Hepatocyte (in vitro differentiated cells): ENCODE data around the gene RAB3D. TPM values are rescaled to one million over a fixed set of nuclear protein-coding genes. Genes with fewer than 3 reads are reported as not detected.

Source experiments
- DNase-seq: peaks from one replicate; pipeline ENCODE4 v3.0.0-alpha.2; 2016; ENCODE audit warnings: low spot score
- H2AFZ ChIP-seq: fragments of 200-600 bp; sonication (generic); 2 replicates; pipeline ENCODE4 v1.6.0; 2016; ENCODE audit warnings: antibody characterized with exemption, mild to moderate bottlenecking
- H3K27ac ChIP-seq: fragments of 200-600 bp; sonication (generic); 2 replicates; pipeline ENCODE4 v1.5.1; 2016; ENCODE audit warnings: mild to moderate bottlenecking
- H3K27me3 ChIP-seq: fragments of 200-600 bp; sonication (generic); 2 replicates; pipeline ENCODE4 v1.6.1; 2016
- H3K36me3 ChIP-seq: fragments of 200-600 bp; sonication (generic); replicated peaks from 2 replicates; pipeline ENCODE4 v1.5.1; 2016; ENCODE audit warnings: low read depth; ENCODE audit not compliant: insufficient read depth
- H3K4me1 ChIP-seq: fragments of 200-600 bp; sonication (generic); 2 replicates; pipeline ENCODE4 v1.5.1; 2016; ENCODE audit warnings: mild to moderate bottlenecking, moderate library complexity; ENCODE audit not compliant: insufficient read depth
- H3K4me2 ChIP-seq: fragments of 200-600 bp; sonication (generic); 2 replicates; pipeline ENCODE4 v1.6.0; 2016
- H3K4me3 ChIP-seq: fragments of 200-600 bp; sonication (generic); 2 replicates; pipeline ENCODE4 v1.5.1; 2016; ENCODE audit warnings: mild to moderate bottlenecking
- H3K79me2 ChIP-seq: fragments of 200-600 bp; sonication (generic); 2 replicates; pipeline ENCODE4 v1.6.0; 2017; ENCODE audit warnings: mild to moderate bottlenecking
- H3K9me2 ChIP-seq: fragments of 200-600 bp; sonication (generic); replicated peaks from 2 replicates; pipeline ENCODE4 v1.6.0; 2017; ENCODE audit warnings: mild to moderate bottlenecking; ENCODE audit not compliant: insufficient read depth
- H3K9me3 ChIP-seq: fragments of 200-600 bp; sonication (generic); 2 replicates; pipeline ENCODE4 v1.5.1; 2016; ENCODE audit warnings: low read depth, mild to moderate bottlenecking
- H4K20me1 ChIP-seq: fragments of 200-600 bp; sonication (generic); 2 replicates; pipeline ENCODE4 v1.6.0; 2016; ENCODE audit warnings: mild to moderate bottlenecking; ENCODE audit not compliant: insufficient read depth, poor library complexity, severe bottlenecking
- CTCF ChIP-seq: fragments of 200-600 bp; sonication (generic); IDR thresholded peaks from 2 replicates; pipeline ENCODE4 v1.5.1; 2016; ENCODE audit warnings: antibody characterized with exemption, mild to moderate bottlenecking; ENCODE audit not compliant: poor library complexity
- EZH2 ChIP-seq: fragments of 200-600 bp; sonication (generic); IDR thresholded peaks from 2 replicates; pipeline ENCODE4 v1.6.1; 2016; ENCODE audit warnings: antibody characterized with exemption, mild to moderate bottlenecking, borderline replicate concordance
- EZH2phosphoT487 ChIP-seq: fragments of 200-600 bp; sonication (generic); IDR thresholded peaks from one replicate; pipeline ENCODE4 v1.6.1; 2018; ENCODE audit warnings: antibody characterized with exemption, mild to moderate bottlenecking, low read depth, moderate library complexity; ENCODE audit not compliant: unreplicated experiment, severe bottlenecking
- whole genome bisulfite sequencing: methylation state at CpG from one replicate; pipeline ENCODE4 v1.1.6; 2016; ENCODE audit warnings: low lambda C conversion rate; ENCODE audit errors: missing lambda C conversion rate; 5-methylcytosine and 5-hydroxymethylcytosine counted together
- polyA plus RNA-seq: library from polyadenylated mRNA; unstranded; fragments of >200 nt; fragmentation: Nextera tagmentation; extraction: Ambion mirVana; gene quantifications from 2 replicates; pipeline ENCODE4 v1.2.1, GENCODE V29; 2016
- total RNA-seq: library from RNA; depleted of rRNA; stranded (reverse); fragments of >200 nt; gene quantifications from 2 replicates; pipeline ENCODE4 v1.2.3, GENCODE V29; 2014

The RAB3D gene
- total and polyA plus RNA-seq, 2 experiments from 2014 or later: 32.6 to 63.7 TPM

GRCh38 chr19:11291415-11291814 lies 48.0 kb downstream of the RAB3D start:
- TF ChIP-seq EZH2: no peak
- TF ChIP-seq EZH2phosphoT487: no peak
- no peak for TF ChIP-seq CTCF
- Histone ChIP-seq H3K4me2 (no peak overlapping the region), H3K9me3 (no peaks in the 10 kb centered on the region), H3K27me3 (no peaks in the 10 kb centered on the region), H3K27ac (no peak overlapping the region), H3K79me2 (no peaks in the 10 kb centered on the region), H2AFZ (no peak overlapping the region), H3K4me1 (no peaks in the 10 kb centered on the region), H3K9me2 (no peaks in the 10 kb centered on the region), H3K36me3 (no peaks in the 10 kb centered on the region), H3K4me3 (no peak overlapping the region), H4K20me1 (no peaks in the 10 kb centered on the region)
- 96% methylated on average over 7 of the region's 7 CpGs for whole genome bisulfite sequencing
- DNase-seq: no peak

GRCh38 chr19:11290256-11290655 lies 49.2 kb downstream of the RAB3D start:
- Histone ChIP-seq H3K36me3 (no peaks in the 10 kb centered on the region), H3K4me3 (no peak overlapping the region), H4K20me1 (no peaks in the 10 kb centered on the region), H2AFZ (no peak overlapping the region), H3K4me1 (no peaks in the 10 kb centered on the region), H3K27me3 (no peaks in the 10 kb centered on the region), H3K9me3 (no peaks in the 10 kb centered on the region), H3K79me2 (no peaks in the 10 kb centered on the region), H3K27ac (no peak overlapping the region), H3K4me2 (no peak overlapping the region), H3K9me2 (no peaks in the 10 kb centered on the region)
- no peak for TF ChIP-seq EZH2
- TF ChIP-seq EZH2phosphoT487: no peak
- no peak for TF ChIP-seq CTCF
- no peak for DNase-seq
- 67% methylated on average over 4 of the region's 4 CpGs for WGBS

- Histone ChIP-seq H3K9me3 (no peaks in the 10 kb centered on the region), H3K27ac (no peak overlapping the region), H4K20me1 (no peaks in the 10 kb centered on the region), H3K36me3 (no peaks in the 10 kb centered on the region), H3K9me2 (no peaks in the 10 kb centered on the region), H3K79me2 (no peaks in the 10 kb centered on the region), H3K4me1 (no peaks in the 10 kb centered on the region), H3K4me2 (no peak overlapping the region), H3K27me3 (no peaks in the 10 kb centered on the region), H2AFZ (no peak overlapping the region), H3K4me3 (no peak overlapping the region)
- WGBS: 84% methylated on average over 7 of the region's 7 CpGs
- no peak for DNase-seq
- peak; percentile 38 for TF ChIP-seq CTCF
- no peak for TF ChIP-seq EZH2phosphoT487
Measured at GRCh38 chr19:11288349-11288748, 51.1 kb downstream of the RAB3D start.

GRCh38 chr19:11286312-11286974 lies 53.0 kb downstream of the RAB3D start:
- no peak for TF ChIP-seq EZH2phosphoT487
- no peak for TF ChIP-seq CTCF
- TF ChIP-seq EZH2: no peak
- Histone ChIP-seq H3K36me3 (no peaks in the 10 kb centered on the region), H3K27ac (no peak overlapping the region), H3K9me2 (no peaks in the 10 kb centered on the region), H3K27me3 (no peaks in the 10 kb centered on the region), H3K9me3 (no peaks in the 10 kb centered on the region), H3K4me2 (no peak overlapping the region), H3K79me2 (no peaks in the 10 kb centered on the region), H4K20me1 (no peaks in the 10 kb centered on the region), H3K4me1 (no peaks in the 10 kb centered on the region), H3K4me3 (no peak overlapping the region), H2AFZ (no peak overlapping the region)
- DNase-seq: no peak
- WGBS: 80% methylated on average over 6 of the region's 6 CpGs
